KOPT-K1 (cell line): ENCODE data around the gene JMY.
A peak's percentile ranks its signal among the peaks of the same experiment; 100 is the strongest.

ENCODE experiments used
- H3K27ac ChIP-seq: fragments of 200-600 bp; sonication (generic); 2 replicates; pipeline ENCODE4 v1.5.1; 2016; ENCODE audit warnings: antibody characterized with exemption, mild to moderate bottlenecking, low read depth, low read length; ENCODE audit not compliant: poor library complexity, severe bottlenecking
- H3K36me3 ChIP-seq: fragments of 200-600 bp; sonication (generic); 2 replicates; pipeline ENCODE4 v1.5.1; 2017; ENCODE audit warnings: antibody characterized with exemption, mild to moderate bottlenecking, low read length, moderate library complexity; ENCODE audit not compliant: insufficient read depth
- H3K9me3 ChIP-seq: fragments of 200-600 bp; sonication (generic); 2 replicates; pipeline ENCODE4 v1.5.1; 2017; ENCODE audit warnings: antibody characterized with exemption, low read length, mild to moderate bottlenecking; ENCODE audit not compliant: insufficient read depth, poor library complexity, severe bottlenecking

The JMY gene, protein sequence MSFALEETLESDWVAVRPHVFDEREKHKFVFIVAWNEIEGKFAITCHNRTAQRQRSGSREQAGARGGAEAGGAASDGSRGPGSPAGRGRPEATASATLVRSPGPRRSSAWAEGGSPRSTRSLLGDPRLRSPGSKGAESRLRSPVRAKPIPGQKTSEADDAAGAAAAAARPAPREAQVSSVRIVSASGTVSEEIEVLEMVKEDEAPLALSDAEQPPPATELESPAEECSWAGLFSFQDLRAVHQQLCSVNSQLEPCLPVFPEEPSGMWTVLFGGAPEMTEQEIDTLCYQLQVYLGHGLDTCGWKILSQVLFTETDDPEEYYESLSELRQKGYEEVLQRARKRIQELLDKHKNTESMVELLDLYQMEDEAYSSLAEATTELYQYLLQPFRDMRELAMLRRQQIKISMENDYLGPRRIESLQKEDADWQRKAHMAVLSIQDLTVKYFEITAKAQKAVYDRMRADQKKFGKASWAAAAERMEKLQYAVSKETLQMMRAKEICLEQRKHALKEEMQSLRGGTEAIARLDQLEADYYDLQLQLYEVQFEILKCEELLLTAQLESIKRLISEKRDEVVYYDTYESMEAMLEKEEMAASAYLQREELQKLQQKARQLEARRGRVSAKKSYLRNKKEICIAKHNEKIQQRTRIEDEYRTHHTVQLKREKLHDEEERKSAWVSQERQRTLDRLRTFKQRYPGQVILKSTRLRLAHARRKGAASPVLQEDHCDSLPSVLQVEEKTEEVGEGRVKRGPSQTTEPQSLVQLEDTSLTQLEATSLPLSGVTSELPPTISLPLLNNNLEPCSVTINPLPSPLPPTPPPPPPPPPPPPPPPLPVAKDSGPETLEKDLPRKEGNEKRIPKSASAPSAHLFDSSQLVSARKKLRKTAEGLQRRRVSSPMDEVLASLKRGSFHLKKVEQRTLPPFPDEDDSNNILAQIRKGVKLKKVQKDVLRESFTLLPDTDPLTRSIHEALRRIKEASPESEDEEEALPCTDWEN

DNA sequence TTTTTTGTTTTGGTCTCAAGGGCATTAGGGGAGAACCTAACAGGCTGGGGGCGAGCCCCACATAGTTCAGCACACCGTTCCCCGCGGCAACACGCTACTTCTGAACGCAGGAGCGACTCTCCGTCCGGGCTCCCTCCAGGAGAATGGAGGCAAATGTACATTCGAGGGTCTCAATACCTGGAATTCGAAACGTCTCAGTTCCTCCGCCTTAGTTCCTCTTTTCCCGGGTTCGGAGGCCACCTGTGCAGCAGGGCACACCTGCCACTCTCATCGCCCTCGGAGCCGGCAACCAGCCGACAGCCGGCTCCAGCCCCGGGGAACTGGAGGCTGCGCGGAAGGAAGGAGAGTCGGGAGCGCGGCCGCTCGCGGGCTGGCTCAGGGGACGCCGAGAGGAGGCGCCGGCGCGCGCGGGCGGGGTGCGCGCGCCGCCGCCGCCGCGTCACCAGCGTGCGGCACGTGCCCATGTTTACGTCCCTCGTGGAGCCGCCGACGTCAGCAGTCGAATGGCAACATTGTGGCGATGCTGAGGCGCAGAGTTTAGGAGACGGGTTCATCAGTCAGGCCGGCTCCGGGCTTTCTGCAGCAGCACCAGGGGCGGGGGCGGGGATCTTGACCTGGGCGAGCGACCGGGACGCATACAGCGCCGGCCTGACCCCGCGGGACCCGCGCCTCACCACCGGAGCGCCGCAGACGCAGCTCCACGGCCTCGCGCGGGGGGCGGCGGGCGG lies at the start of gene JMY:
Gene JMY, plus strand, starts transcription at position 498 of the 728 bp plus-strand sequence. CDS start 520 bp downstream, outside the sequence.
- Histone ChIP-seq H3K9me3 (no peaks in the 10 kb centered on the region), H3K27ac (peak within 1 kb of the TSS; percentile 50), H3K36me3 (no peaks in the 10 kb centered on the region)

GRCh38 chr5:79186455-79186854 lies 49.5 kb upstream of the JMY start:
- Histone ChIP-seq H3K36me3 (no peaks in the 10 kb centered on the region), H3K9me3 (no peaks in the 10 kb centered on the region), H3K27ac (no peak overlapping the region)

- Histone ChIP-seq H3K27ac (no peak overlapping the region), H3K36me3 (no peaks in the 10 kb centered on the region), H3K9me3 (no peaks in the 10 kb centered on the region)
Observed at GRCh38 chr5:79189439-79190234, 46.3 kb upstream of the JMY start.

DNA sequence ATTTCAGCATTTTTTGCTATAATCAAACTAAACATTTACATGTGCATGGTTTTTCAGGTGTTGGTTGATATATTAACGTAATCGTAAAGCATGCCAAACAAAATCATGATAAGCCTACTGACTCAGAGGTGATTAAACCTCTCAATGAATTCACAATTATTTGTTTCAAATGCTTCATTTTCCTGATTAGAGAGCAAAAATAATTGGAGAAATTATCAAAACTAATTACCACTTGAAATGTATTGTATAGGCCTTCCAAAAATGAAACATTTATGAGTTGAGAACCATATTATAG lies 45.7 kb upstream of the JMY start:
- Histone ChIP-seq H3K9me3 (no peaks in the 10 kb centered on the region), H3K36me3 (no peaks in the 10 kb centered on the region), H3K27ac (no peak overlapping the region)

DNA sequence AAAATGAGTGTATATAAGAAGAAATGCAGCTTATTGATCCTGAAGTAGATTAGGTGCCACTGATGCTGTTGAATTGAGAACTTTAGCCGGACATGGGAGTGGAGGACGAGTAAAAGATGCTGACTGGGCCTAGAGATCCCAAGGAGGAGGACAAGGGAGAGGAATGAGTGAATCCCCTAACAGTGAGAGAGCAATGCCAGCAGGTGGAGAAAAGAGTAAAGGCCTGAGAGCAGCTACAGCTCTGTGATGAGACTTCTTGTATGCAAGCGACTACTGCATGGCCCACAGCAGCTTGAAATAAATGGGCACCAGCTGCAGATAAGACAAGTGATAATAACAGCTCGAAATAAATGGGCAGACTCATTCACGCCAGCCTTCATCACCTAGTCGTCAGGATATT lies 44.5 kb upstream of the JMY start:
- Histone ChIP-seq H3K9me3 (no peaks in the 10 kb centered on the region), H3K36me3 (no peaks in the 10 kb centered on the region), H3K27ac (no peak overlapping the region)

DNA sequence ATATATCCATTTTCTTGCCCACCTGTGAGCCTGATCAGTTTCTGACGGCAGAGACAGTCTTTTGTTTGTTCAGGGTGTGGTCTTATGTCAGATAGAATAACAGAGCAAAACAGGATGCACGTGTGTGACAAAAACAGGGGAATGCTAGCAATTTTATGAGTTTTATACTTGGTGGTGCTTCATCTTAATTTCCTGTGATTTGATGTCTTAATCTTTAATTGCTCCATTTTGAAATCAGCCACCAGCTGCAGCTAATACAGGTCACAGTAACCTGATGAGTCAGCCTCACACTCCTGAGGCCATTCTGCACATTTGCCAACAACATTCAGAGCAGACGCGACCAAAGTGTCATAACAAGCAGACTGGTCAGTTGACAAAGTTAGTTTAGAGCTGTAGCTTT lies 42.3 kb upstream of the JMY start:
- Histone ChIP-seq H3K36me3 (no peaks in the 10 kb centered on the region), H3K27ac (no peak overlapping the region), H3K9me3 (no peaks in the 10 kb centered on the region)

GRCh38 chr5:79200573-79201183 lies 35.3 kb upstream of the JMY start:
- Histone ChIP-seq H3K9me3 (no peaks in the 10 kb centered on the region), H3K36me3 (no peaks in the 10 kb centered on the region), H3K27ac (no peak overlapping the region)

- Histone ChIP-seq H3K9me3 (no peaks in the 10 kb centered on the region), H3K36me3 (no peaks in the 10 kb centered on the region), H3K27ac (no peak overlapping the region)
Observed at GRCh38 chr5:79201206-79201605, 34.7 kb upstream of the JMY start.

DNA sequence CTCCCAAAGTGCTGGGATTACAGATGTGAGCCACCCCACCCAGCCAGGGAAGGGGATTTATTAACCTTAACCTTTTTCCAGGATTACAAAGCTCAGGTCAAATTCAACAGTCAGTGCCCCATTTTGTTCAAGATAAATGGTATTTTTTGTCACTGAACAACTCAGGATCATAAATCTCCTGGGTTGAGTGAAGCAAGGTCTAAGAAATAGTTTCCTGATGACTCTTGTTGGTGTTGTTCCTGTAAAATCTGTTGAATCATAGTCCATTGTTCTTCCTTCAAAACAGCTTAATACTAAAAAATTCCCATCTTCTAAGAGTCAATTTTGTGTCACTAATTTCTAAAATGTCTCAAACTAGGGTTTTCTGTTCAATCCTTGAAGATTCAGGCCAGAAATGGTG lies 33.9 kb upstream of the JMY start:
- Histone ChIP-seq H3K36me3 (no peaks in the 10 kb centered on the region), H3K27ac (no peak overlapping the region), H3K9me3 (no peaks in the 10 kb centered on the region)

DNA sequence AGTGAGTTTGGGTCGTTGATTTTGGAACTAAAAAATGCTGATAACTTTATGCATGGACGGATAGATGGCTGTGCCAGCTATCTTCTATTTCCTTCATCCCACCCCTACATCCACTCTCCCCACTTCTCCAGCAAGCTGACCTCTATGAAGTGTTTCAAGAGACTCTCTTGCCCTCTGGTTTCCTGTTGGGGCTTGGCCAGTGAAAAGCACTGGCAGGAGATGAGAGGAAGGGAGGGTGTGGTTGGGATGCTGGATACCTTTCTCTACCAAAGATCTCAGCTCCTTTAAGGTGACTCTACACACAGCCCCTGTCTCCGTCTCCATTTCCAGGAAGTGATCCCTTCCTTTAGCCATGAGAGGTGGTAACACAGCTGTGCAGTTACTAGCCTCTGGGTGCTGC lies 30.0 kb upstream of the JMY start:
- H3K36me3 ChIP-seq = no peaks in the 10 kb centered on the region
- H3K9me3 ChIP-seq = no peaks in the 10 kb centered on the region
- no peak overlapping the region for H3K27ac ChIP-seq

DNA sequence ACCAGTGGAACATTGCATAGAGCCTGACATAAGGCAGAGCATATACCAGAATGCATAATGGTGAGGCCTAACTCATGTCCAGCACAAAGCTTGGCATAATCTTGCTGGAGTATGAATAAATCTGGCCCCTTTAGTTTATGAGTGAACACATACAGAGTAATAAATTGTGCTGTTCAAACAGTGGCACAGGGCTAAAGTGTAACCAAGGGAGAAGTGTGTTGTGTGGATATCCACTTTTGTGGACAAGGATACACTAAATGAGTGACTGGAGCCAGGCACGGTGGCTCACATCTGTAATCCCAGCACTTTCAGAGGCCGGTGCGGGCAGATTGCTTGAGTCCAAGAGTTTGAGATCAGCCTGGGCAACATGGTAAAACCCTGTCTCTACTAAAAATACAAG lies 29.4 kb upstream of the JMY start:
- Histone ChIP-seq H3K9me3 (no peaks in the 10 kb centered on the region), H3K27ac (no peak overlapping the region), H3K36me3 (no peaks in the 10 kb centered on the region)

DNA sequence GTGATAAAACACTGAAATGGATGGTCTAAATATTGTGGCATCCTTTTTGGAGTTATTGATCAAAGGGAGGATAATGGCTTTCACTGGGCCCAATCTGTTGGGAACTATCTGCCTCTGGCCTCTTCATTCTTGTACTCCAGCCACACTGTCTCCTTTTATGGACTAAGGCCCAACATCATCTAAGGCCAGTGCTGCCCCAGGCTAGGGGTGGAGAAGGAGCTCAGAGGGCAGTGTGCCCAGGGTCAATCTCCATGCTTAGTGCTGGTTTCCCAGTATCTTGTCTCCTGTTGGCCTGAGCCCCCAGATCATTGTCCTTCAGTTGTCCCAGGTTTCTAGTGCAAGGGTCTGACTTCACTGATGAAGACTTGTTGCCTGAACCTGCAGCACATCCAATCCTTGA lies 26.4 kb upstream of the JMY start:
- no peak overlapping the region for H3K27ac ChIP-seq
- H3K9me3 ChIP-seq = no peaks in the 10 kb centered on the region
- no peaks in the 10 kb centered on the region for H3K36me3 ChIP-seq

DNA sequence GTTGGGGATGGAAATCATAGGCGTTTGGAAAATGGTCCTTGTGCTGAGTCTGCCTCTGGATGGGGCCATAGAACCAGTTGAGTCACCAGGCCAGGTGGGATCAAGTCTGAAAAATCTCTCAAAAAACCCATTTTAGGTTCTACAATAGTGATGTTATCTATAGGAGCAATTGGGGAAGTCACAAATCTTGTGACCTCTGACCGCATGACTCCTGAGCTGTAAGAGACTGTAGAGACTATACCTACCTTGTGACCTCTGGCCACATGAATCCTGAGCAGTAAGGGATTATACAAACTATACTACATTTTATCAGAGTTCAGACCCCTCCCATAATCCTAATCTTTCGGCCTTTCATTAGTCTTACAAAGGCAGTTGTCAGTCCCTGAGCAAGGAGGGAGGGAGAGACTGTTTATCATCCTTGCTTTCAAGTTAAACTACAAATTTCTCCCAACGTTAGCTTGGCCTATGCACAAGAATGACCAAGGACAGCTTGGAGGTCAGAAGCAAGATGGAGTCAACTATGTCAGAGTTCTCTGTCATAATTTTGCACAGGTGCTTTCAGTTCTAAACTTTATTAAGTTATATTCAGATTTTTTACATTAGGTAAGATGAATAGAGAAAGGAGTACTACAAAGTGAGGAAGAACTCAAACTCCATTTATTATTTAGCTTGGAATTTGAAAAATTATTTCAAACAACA lies 11.5 kb upstream of the JMY start:
- Histone ChIP-seq H3K9me3 (no peaks in the 10 kb centered on the region), H3K36me3 (no peaks in the 10 kb centered on the region), H3K27ac (no peak overlapping the region)

DNA sequence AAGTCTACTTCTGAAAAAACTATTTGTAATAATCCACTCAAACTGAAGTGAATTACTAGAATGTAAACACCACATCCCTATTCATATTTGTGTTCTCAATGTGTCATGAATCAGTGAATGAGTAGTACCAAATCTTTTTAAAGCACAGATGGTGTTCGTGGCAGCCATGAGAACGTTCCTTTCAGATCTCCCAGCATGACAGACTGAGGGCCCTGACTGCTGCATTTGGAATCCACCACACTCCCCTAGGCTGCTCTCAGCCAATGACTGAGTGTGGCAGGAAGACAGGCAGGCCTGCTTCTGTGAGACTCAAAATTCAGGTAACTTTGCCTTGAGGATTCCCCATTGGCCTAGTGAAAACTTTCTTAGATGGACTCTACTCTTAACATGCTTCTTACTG lies 10.9 kb upstream of the JMY start:
- Histone ChIP-seq H3K36me3 (no peaks in the 10 kb centered on the region), H3K9me3 (no peaks in the 10 kb centered on the region), H3K27ac (no peak overlapping the region)
